Caco-2 (cell line): ENCODE data around the gene C1QTNF7. TPM values are rescaled to one million over a fixed set of nuclear protein-coding genes. Genes with fewer than 3 reads are reported as not detected.

Experiments
- BruUV-seq: library from RNA; stranded (reverse); fragments of 400-500 nt; replicated peaks from 2 replicates; lab custom pipeline; 2021; lab: Mats Ljungman, UMichigan
- CTCF ChIA-PET: fragments of 300-600 bp; sonication (Branson Sonifier 250); formaldehyde crosslinking; loops from one replicate; lab custom pipeline; 2022; ENCODE audit warnings: antibody characterized with exemption; lab: Charles Lee
- POLR2A ChIA-PET: fragments of 300-600 bp; sonication (Branson Sonifier 250); formaldehyde crosslinking; loops from one replicate; lab custom pipeline; 2022; ENCODE audit warnings: antibody characterized with exemption; lab: Charles Lee
- DNase-seq, 2 experiments: peaks; one replicate each; pipeline versions ENCODE4 v3.0.0 to v3.0.0-alpha.2; 2020 to 2022
- H3K27me3 ChIP-seq: replicated peaks from 2 replicates; pipeline ENCODE4 v1.6.0; 2011; ENCODE audit warnings: low read length; ENCODE audit not compliant: control insufficient read depth, insufficient read depth
- H3K36me3 ChIP-seq: 2 replicates; pipeline ENCODE4 v1.5.1; 2011; ENCODE audit warnings: low read length; ENCODE audit not compliant: control insufficient read depth, insufficient read depth
- H3K4me1 ChIP-seq: fragments of 250-450 bp; sonication (Bioruptor Pico); 2 replicates; pipeline ENCODE4 v1.5.1; 2020; ENCODE audit warnings: mild to moderate bottlenecking
- H3K4me3 ChIP-seq: 2 replicates; pipeline ENCODE4 v1.5.1; 2011; ENCODE audit warnings: low read depth, mild to moderate bottlenecking, control low read depth, low read length
- H3K9me3 ChIP-seq: fragments of 250-450 bp; sonication (Bioruptor Pico); 2 replicates; pipeline ENCODE4 v1.5.1; 2020; ENCODE audit warnings: mild to moderate bottlenecking, moderate library complexity
- H3K27ac Mint-ChIP-seq: one replicate; pipeline ENCODE4 v1.8.0; 2022; ENCODE audit warnings: mixed read lengths; ENCODE audit not compliant: unreplicated experiment
- H3K27me3 Mint-ChIP-seq: one replicate; pipeline ENCODE4 v1.8.0; 2022; ENCODE audit warnings: mixed read lengths; ENCODE audit not compliant: insufficient read depth, unreplicated experiment
- H3K36me3 Mint-ChIP-seq: one replicate; pipeline ENCODE4 v1.8.0; 2022; ENCODE audit warnings: mild to moderate bottlenecking, mixed read lengths; ENCODE audit not compliant: insufficient read depth, unreplicated experiment
- H3K4me1 Mint-ChIP-seq: one replicate; pipeline ENCODE4 v1.8.0; 2022; ENCODE audit warnings: low read depth, mixed read lengths; ENCODE audit not compliant: unreplicated experiment
- H3K4me3 Mint-ChIP-seq: one replicate; pipeline ENCODE4 v1.8.0; 2022; ENCODE audit warnings: mild to moderate bottlenecking, moderate library complexity, mixed read lengths; ENCODE audit not compliant: unreplicated experiment
- H3K9me3 Mint-ChIP-seq: one replicate; pipeline ENCODE4 v1.8.0; 2022; ENCODE audit warnings: mixed read lengths; ENCODE audit not compliant: unreplicated experiment
- CTCF ChIP-seq, 2 experiments: fragments of 200-600 bp in 1 of 2; IDR thresholded peaks; 1 replicate in 1 of 2; 2 replicates in 1 of 2; pipeline versions ENCODE4 v1.5.1 to v1.8.0; 2011 to 2022; ENCODE audit warnings: antibody characterized with exemption in 1 of 2, control low read depth in 1 of 2, inconsistent platforms in 1 of 2, low read depth in 1 of 2, low read length in 1 of 2, mild to moderate bottlenecking in 1 of 2, moderate library complexity in 1 of 2; ENCODE audit not compliant: insufficient read depth in 1 of 2, severe bottlenecking in 1 of 2, unreplicated experiment in 1 of 2
- intact Hi-C: fragments of 100-400 bp; cut with micrococcal nuclease; formaldehyde crosslinking; loops from one replicate; pipeline ENCODE4 v1.10.0; 2022; ENCODE audit not compliant: unreplicated experiment
- total RNA-seq: library from RNA; stranded (reverse); gene quantifications from 2 replicates; pipeline ENCODE4 v1.2.3, GENCODE V29; 2022

Gene C1QTNF7
- total RNA-seq, 1 experiment from 2014 or later: not detected

GRCh38 chr4:15413623-15414019, 14.2 kb upstream of the C1QTNF7 start:
- no peaks in the 10 kb centered on the region for H3K36me3 Mint-ChIP-seq
- no peaks in the 10 kb centered on the region for H3K9me3 ChIP-seq
- ChIA-PET CTCF (no interaction called here), POLR2A (no interaction called here)
- H3K27me3 Mint-ChIP-seq: peaks cover 21% of the 10 kb centered on the region
- DNase-seq: no peak
- no peaks in the 10 kb centered on the region; the same call in 1 of the 2 replicates for H3K27me3 ChIP-seq
- no peaks in the 10 kb centered on the region for H3K9me3 Mint-ChIP-seq
- no peak overlapping the region for H3K4me3 ChIP-seq
- BruUV-seq: no TSS peak
- intact Hi-C loops: no loop called here
- peaks cover 5% of the 10 kb centered on the region for H3K4me1 Mint-ChIP-seq
- no peak overlapping the region for H3K4me3 Mint-ChIP-seq
- no peaks in the 10 kb centered on the region for H3K4me1 ChIP-seq
- no peak overlapping the region for H3K27ac Mint-ChIP-seq
- no peak for TF ChIP-seq CTCF (IDR thresholded peaks at IDR 0.05; ENCODE audit: insufficient read depth in 1 of 2, low read depth in 1 of 2, low read length in 1 of 2, severe bottlenecking in 1 of 2, unreplicated experiment in 1 of 2)
- H3K36me3 ChIP-seq: no peaks in the 10 kb centered on the region

- Mint-ChIP-seq H3K4me3 (no peak overlapping the region), H3K4me1 (peaks cover 6% of the 10 kb centered on the region), H3K27ac (no peak overlapping the region), H3K27me3 (peaks cover 21% of the 10 kb centered on the region), H3K9me3 (no peaks in the 10 kb centered on the region), H3K36me3 (no peaks in the 10 kb centered on the region)
- ChIA-PET CTCF (no interaction called here), POLR2A (no interaction called here)
- DNase-seq: no peak
- Histone ChIP-seq H3K4me3 (no peak overlapping the region), H3K4me1 (no peaks in the 10 kb centered on the region), H3K36me3 (no peaks in the 10 kb centered on the region), H3K27me3 (no peaks in the 10 kb centered on the region; the same call in 1 of the 2 replicates), H3K9me3 (no peaks in the 10 kb centered on the region)
- intact Hi-C loops: no loop called here
- no TSS peak for BruUV-seq
- TF ChIP-seq CTCF (IDR thresholded peaks at IDR 0.05; ENCODE audit: insufficient read depth in 1 of 2, low read depth in 1 of 2, low read length in 1 of 2, severe bottlenecking in 1 of 2, unreplicated experiment in 1 of 2): no peak
Observed at GRCh38 chr4:15414551-15415091, 13.2 kb upstream of the C1QTNF7 start.

GRCh38 chr4:15416357-15417232, 11.2 kb upstream of the C1QTNF7 start:
- no peaks in the 10 kb centered on the region for H3K27me3 ChIP-seq
- DNase-seq: no peak
- Mint-ChIP-seq H3K4me1 (peaks cover 6% of the 10 kb centered on the region), H3K36me3 (no peaks in the 10 kb centered on the region), H3K9me3 (no peaks in the 10 kb centered on the region), H3K4me3 (no peak overlapping the region), H3K27ac (no peak overlapping the region), H3K27me3 (peaks cover 23% of the 10 kb centered on the region)
- H3K36me3 ChIP-seq: no peaks in the 10 kb centered on the region
- no TSS peak for BruUV-seq
- ChIA-PET POLR2A (no interaction called here), CTCF (no interaction called here)
- intact Hi-C loops: no loop called here
- H3K9me3 ChIP-seq: no peaks in the 10 kb centered on the region
- no peak overlapping the region for H3K4me3 ChIP-seq
- no peak for TF ChIP-seq CTCF (IDR thresholded peaks at IDR 0.05; ENCODE audit: insufficient read depth in 1 of 2, low read depth in 1 of 2, low read length in 1 of 2, severe bottlenecking in 1 of 2, unreplicated experiment in 1 of 2)
- H3K4me1 ChIP-seq: no peaks in the 10 kb centered on the region
